HG03045 (cell line): Measurements from ENCODE around the gene CERS6.

ENCODE experiments used
- ATAC-seq: cut with Tn5 transposase; IDR thresholded peaks from one replicate; pipeline ENCODE4 v1.9.1; 2021; ENCODE audit warnings: mild to moderate bottlenecking, moderate library complexity; ENCODE audit not compliant: unreplicated experiment

CERS6 gene

DNA sequence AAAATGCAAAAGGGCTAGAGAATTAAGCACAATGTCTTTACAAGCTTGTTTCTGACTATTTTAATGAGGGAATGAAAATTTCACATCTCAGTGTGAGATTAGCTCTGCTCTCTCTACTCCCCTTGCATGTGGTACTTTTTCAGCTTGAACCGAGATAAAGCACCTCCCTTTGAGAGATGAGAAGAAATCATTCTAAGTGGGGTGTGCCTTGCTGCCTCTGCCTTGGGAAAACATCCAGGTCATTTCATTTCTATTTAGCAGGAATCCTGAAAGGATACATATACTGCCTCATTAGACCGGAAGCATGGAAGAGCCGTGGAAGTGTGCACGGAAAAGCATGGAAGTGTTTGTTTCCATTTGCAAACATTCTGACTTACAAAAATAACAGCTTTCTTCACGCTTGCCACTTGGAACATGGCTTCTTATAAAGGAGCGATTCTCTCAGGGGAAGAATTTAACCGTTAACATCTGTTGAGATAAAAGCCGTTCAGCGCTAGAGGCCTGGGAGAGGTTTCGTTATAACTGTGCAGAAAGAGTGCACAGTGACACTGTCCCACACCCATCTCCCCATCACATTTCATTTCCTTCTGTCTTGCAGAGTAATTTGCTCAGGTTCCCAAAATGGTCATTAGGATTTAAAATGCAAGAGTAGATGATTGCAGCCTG is 363.1 kb downstream of the CERS6 start:
- ATAC-seq = no peak

DNA sequence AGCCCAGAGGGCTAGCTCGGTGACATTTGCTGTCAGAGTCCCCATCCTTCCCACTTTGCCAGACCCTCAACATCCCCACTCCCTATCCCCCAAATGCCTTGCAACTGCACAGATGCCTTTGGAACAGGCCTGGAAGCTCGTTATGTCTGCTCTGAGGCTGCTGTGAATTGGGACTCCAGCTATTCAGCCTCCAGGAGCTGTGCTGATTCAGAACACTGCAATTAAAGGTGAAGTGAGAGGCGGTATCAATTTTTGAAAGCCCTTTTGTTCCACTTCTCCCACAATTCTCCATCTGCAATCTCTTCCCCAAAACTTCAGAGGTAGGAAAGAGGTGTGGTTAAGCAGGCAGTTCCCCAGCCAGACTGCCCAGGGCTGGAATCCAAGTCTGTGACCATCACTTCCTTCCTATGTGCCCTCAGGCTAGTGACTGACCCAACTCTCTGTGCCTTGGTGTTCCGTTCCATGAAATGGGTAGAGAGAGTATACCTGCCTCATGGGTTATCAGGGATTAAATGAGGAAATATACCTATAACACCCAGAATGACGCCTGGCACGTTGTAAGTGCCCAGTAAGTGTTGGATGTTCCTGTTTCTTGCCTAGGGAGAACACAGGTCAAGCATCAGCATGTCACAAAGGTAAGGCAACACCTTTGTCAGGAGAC is 363.9 kb downstream of the CERS6 start:
- no peak for ATAC-seq

DNA sequence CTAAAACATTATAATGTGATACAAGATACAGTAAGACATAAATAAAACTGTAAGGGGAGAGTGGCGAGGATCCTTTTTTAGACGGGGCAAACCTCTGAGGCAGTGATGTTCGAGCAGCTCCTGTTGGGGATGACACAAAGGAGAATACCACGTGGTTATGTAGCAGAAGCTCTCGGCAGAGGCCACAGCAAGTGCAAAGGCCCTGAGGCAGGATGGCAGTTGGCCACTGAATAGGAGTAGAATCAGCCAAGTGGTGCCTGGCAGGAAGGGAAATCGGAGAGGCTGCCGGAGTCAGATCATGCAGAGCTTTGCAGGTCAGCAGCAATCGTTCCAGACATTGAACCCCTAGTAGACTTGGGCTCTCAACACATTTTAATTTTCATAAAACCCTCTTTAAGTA is 365.5 kb downstream of the CERS6 start:
- ATAC-seq = no peak

DNA sequence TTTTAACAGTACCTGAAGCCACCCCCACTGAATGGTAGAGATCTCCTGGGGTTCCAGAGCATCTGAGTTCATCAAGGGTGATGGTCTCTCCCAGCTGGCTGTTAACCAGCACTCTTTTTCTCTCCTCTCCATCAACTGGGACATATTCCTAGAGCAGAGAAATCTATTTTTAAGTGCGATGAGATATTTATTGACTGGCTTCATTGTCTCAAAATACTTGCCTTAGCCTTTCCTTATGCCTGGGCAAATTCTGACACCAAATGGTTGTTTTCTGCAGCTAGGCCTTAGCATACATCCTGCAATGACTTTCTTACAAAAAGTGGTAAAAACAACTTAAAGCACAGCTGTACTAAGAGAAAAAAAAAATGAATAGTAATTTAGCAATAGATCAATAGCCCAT is 365.9 kb downstream of the CERS6 start:
- no peak for ATAC-seq
